ENCODE results near the gene GINS3. TPM values are rescaled to one million over a fixed set of nuclear protein-coding genes. Genes with fewer than 3 reads are reported as not detected.

Gene GINS3
- total RNA-seq, 1 experiment from 2014 or later: 11.3 TPM

DNA sequence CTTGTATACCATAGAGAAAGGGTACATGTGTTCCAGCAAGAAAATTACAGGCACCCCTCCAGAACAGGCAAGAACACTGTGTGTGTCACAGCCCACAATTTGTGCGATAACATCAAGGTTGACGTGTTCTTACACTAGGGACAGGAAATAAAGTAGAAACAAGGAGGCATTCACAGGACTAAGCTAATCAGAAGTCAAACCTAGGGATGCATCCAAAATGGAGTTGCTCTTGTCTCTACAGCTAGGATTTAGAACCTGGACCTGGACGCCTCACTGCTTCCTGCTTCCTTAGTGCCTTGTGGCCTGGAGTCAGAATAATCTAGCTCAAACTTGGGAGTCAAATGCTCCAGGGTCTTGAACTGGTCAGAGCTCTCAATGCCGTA, 41.3 kb downstream of the GINS3 start:
- no peak for TF ChIP-seq EZH2 (IDR thresholded peaks at IDR 0.05; ENCODE audit: low read depth)
- TF ChIP-seq, protein P1, sequence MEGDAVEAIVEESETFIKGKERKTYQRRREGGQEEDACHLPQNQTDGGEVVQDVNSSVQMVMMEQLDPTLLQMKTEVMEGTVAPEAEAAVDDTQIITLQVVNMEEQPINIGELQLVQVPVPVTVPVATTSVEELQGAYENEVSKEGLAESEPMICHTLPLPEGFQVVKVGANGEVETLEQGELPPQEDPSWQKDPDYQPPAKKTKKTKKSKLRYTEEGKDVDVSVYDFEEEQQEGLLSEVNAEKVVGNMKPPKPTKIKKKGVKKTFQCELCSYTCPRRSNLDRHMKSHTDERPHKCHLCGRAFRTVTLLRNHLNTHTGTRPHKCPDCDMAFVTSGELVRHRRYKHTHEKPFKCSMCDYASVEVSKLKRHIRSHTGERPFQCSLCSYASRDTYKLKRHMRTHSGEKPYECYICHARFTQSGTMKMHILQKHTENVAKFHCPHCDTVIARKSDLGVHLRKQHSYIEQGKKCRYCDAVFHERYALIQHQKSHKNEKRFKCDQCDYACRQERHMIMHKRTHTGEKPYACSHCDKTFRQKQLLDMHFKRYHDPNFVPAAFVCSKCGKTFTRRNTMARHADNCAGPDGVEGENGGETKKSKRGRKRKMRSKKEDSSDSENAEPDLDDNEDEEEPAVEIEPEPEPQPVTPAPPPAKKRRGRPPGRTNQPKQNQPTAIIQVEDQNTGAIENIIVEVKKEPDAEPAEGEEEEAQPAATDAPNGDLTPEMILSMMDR (conservative IDR thresholded peaks at IDR 0.05): no peak
- ChIA-PET CTCF (no interaction called here), POLR2A (ENCODE audit: unreplicated experiment) (interaction anchor here (0.7 kb wide), 1 partner anchor 125 kb away, joined by 3 read pairs; no protein-coding TSS in a partner anchor)
- H3K36me3 ChIP-seq (ENCODE audit: low read depth): no peaks in the 10 kb centered on the region
- no peaks in the 10 kb centered on the region for H3K9me2 ChIP-seq (ENCODE audit: insufficient read depth)
- no peak overlapping the region for H3K4me3 ChIP-seq
- no peaks in the 10 kb centered on the region for H3K79me2 ChIP-seq (ENCODE audit: low read depth)
- H3K9me3 ChIP-seq (ENCODE audit: insufficient read depth, low read depth): no peaks in the 10 kb centered on the region
- H3K4me1 ChIP-seq (replicated peaks; ENCODE audit: insufficient read depth): peaks cover 14% of the 10 kb centered on the region
- no peaks in the 10 kb centered on the region for H3F3A ChIP-seq (ENCODE audit: insufficient read depth, low read depth)
- no peak overlapping the region for H3K4me2 ChIP-seq
- no peak for DNase-seq
- no peaks in the 10 kb centered on the region for H3K27me3 ChIP-seq (ENCODE audit: insufficient read depth, low read depth)
- BruUV-seq (replicated peaks): no TSS peak
- no peak overlapping the region for H2AFZ ChIP-seq
- no peaks in the 10 kb centered on the region for H4K20me1 ChIP-seq (ENCODE audit: insufficient read depth)
- no peak overlapping the region for H3K27ac ChIP-seq
- intact Hi-C loops (cut with micrococcal nuclease; ENCODE audit: unreplicated experiment): no loop called here

GRCh38 chr16:58435779-58436178, 43.5 kb downstream of the GINS3 start:
- intact Hi-C loops (cut with micrococcal nuclease; ENCODE audit: unreplicated experiment): no loop called here
- no TSS peak for BruUV-seq (replicated peaks)
- Histone ChIP-seq H2AFZ (no peak overlapping the region), H3K27me3 (ENCODE audit: insufficient read depth, low read depth) (no peaks in the 10 kb centered on the region), H4K20me1 (ENCODE audit: insufficient read depth) (no peaks in the 10 kb centered on the region), H3K9me3 (ENCODE audit: insufficient read depth, low read depth) (no peaks in the 10 kb centered on the region), H3K4me1 (replicated peaks; ENCODE audit: insufficient read depth) (peaks cover 14% of the 10 kb centered on the region), H3K9me2 (ENCODE audit: insufficient read depth) (no peaks in the 10 kb centered on the region; the same call in 1 of the 2 replicates), H3K36me3 (ENCODE audit: low read depth) (no peaks in the 10 kb centered on the region), H3K79me2 (ENCODE audit: low read depth) (no peaks in the 10 kb centered on the region), H3K27ac (no peak overlapping the region), H3K4me2 (no peak overlapping the region), H3F3A (ENCODE audit: insufficient read depth, low read depth) (no peaks in the 10 kb centered on the region), H3K4me3 (no peak overlapping the region)
- CTCF ChIA-PET: interaction anchor here (0.8 kb wide), 1 partner anchor 52 kb away, joined by 4 read pairs; no protein-coding TSS in a partner anchor
- POLR2A ChIA-PET (ENCODE audit: unreplicated experiment): interaction anchor here (0.7 kb wide), 1 partner anchor 43 kb away, joined by 7 read pairs; the partner anchor contains the start of gene GINS3
- DNase-seq: no peak
- no peak for TF ChIP-seq EZH2 (IDR thresholded peaks at IDR 0.05; ENCODE audit: low read depth)
- TF ChIP-seq, protein P1 (conservative IDR thresholded peaks at IDR 0.05): no peak; the same call in 1 of the 2 replicates

GRCh38 chr16:58440131-58440530, 47.9 kb downstream of the GINS3 start:
- Histone ChIP-seq H3K9me3 (ENCODE audit: insufficient read depth, low read depth) (no peaks in the 10 kb centered on the region; the same call in 1 of the 2 replicates), H3K79me2 (ENCODE audit: low read depth) (no peaks in the 10 kb centered on the region), H3K36me3 (ENCODE audit: low read depth) (no peaks in the 10 kb centered on the region), H3K4me1 (replicated peaks; ENCODE audit: insufficient read depth) (peaks cover 8% of the 10 kb centered on the region; the same call in 1 of the 2 replicates), H4K20me1 (ENCODE audit: insufficient read depth) (no peaks in the 10 kb centered on the region), H3K27me3 (ENCODE audit: insufficient read depth, low read depth) (no peaks in the 10 kb centered on the region), H2AFZ (no peak overlapping the region), H3K9me2 (ENCODE audit: insufficient read depth) (no peaks in the 10 kb centered on the region; the same call in 1 of the 2 replicates), H3K4me2 (no peak overlapping the region), H3F3A (ENCODE audit: insufficient read depth, low read depth) (no peaks in the 10 kb centered on the region), H3K4me3 (no peak overlapping the region), H3K27ac (no peak overlapping the region)
- POLR2A ChIA-PET (ENCODE audit: unreplicated experiment): no interaction called here
- intact Hi-C loops (cut with micrococcal nuclease; ENCODE audit: unreplicated experiment): no loop called here
- no peak for TF ChIP-seq EZH2 (IDR thresholded peaks at IDR 0.05; ENCODE audit: low read depth)
- TF ChIP-seq, protein P1 (conservative IDR thresholded peaks at IDR 0.05): no peak
- no peak for DNase-seq
- BruUV-seq (replicated peaks): no TSS peak
- CTCF ChIA-PET: no interaction called here

Data from PC-9 (cell line).